T-helper 1 cell (primary cell): ENCODE measurements around the gene NLRP7.
A peak's percentile ranks its signal among the peaks of the same experiment; 100 is the strongest.
"Not testable (repeated sequence)": the region's sequence is repeated elsewhere in the genome, so short reads cannot be mapped to it uniquely, and the experiment has no call there.

Experiments used
- DNase-seq, 5 donors: peaks; one replicate each; pipeline ENCODE4 v3.0.0-alpha.2; 2012 to 2020

Gene NLRP7

DNA sequence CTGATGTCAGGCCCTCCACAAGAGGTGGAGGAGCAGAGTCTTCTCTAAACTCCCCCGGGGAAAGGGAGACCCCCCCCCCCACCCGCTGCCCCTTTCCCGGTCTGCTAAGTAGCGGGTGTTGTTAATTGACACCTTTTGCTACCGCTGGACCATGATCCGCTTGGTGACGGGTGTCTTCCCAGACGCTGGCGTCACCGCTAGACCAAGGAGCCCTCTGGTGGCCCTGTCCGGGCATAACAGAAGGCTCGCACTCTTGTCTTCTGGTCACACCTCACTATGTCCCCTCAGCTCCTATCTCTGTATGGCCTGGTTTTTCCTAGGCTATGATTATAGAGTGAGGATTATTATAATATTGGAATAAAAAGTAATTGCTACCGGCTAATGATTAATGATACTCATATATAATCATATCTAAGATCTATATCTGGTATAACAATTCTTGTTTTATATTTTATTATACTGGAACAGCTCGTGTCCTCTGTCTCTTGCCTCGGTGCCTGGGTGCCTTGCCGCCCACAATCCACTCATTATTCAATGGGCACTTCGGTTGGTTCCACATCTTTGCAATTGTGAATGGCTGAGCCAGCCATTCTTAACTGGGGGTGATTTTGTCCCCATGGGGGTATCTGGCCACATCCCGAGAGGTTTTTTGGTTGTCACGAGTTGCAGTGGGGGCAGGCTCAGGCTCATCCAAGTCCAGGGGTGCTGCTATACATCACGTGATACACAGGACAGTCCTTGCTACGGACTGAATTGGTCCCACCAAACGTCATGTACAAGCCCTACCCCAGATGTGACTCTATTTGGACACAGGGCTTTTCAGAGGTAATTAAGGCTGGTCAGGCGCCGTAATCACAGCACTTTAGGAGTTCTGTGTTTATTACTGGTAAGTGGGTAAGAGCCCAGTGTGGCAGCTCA, 27.4 kb downstream of the NLRP7 start:
- not testable (repeated sequence) for DNase-seq

- no peak for DNase-seq
Observed at GRCh38 chr19:54918499-54918898, 28.8 kb downstream of the NLRP7 start.

DNA sequence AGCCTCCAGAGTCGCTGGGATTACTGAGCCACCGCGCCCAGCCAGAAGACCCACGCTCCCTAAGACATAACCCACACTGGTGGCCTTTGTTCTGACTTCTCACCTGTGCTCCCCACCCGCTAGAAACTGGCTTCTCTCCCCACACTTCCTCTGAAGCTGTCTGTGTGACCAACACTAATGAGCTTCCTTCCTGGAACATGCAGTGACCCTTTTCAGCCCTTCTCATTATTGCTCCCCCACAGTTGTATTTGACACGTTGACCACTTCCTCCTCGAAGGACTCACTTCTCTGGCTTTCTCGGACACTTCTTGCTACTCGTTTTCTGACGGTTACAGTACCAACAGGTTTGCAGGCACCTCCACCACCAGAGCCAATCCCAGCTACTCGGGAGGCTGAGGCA, 30.5 kb downstream of the NLRP7 start:
- DNase-seq = no peak

DNA sequence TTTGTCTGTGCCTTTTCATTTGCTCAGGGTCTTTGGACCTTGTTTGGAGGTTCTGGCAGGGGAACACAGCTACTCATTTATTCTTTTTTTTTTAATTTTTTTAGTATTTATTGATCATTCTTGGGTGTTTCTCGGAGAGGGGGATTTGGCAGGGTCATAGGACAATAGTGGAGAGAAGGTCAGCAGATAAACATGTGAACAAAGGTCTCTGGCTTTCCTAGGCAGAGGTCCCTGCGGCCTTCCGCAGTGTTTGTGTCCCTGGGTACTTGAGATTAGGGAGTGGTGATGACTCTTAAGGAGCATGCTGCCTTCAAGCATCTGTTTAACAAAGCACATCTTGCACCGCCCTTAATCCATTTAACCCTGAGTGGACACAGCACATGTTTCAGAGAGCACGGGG, 39.4 kb downstream of the NLRP7 start:
- not testable (repeated sequence) for DNase-seq

GRCh38 chr19:54906819-54907218, 40.5 kb downstream of the NLRP7 start:
- no peak for DNase-seq

DNA sequence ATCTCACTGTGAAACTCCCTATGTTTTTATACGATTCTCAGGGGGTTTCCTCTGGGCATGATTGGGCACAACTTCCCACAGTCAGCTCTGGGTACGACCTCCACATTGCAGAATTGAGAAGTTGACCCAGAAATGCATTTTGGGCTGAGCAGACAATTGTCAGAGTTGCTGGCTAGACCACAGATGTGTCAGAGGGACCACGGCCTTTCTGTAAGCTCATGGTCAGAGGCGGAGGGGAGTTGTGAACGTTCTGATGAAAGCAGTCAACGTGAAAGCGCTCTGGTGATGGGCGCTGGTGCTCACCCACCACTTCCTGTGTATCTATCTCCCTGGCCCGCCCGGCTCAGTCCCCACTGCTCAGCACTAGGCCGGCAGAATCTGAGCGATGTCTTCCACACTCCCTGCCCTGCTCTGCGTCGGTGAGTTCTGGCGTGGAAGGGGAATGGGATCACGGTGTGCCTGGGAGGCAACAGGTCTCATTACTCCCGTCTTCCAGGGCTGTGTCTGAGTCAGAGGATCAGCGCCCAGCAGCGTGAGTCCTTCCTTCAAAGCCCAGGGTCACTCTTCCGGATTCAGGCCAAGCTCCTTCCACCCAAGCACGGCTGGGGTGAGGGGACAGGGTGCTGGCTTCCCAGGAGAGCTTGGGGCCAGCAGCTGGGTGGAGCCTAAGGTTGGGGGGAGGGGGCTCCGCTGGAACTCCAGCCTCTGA, 41.4 kb downstream of the NLRP7 start, which contains the start of gene NCR1:
TSS of gene NCR1 (plus strand) at position 346 of the 709 bp plus-strand sequence. CDS start at position 386, 40 bp downstream.
- no peak for DNase-seq

GRCh38 chr19:54905421-54905802, 41.9 kb downstream of the NLRP7 start:
- no peak for DNase-seq

- DNase-seq = not testable (repeated sequence)
Observed at GRCh38 chr19:54904261-54904660, 43.1 kb downstream of the NLRP7 start.

GRCh38 chr19:54903303-54903702, 44.0 kb downstream of the NLRP7 start:
- no peak for DNase-seq

DNA sequence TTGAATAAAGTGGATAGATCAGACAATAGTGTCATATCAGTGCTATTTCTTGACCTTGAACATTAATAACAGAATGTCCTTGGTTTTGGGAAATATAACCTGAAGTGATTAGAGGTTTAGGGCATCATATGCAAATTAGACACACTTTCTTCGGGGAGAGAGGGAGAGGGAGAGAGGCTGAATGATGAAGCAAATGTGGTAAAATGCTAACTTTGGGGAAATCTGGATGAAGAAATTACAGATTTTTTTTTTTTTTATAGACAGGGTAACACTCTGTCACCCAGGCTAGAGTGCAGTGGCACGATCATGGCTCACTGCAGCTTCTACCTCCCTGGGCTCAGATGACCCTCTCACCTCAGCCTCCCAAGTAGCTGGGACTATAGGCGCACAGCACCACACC, 45.3 kb downstream of the NLRP7 start:
- DNase-seq = no peak

DNA sequence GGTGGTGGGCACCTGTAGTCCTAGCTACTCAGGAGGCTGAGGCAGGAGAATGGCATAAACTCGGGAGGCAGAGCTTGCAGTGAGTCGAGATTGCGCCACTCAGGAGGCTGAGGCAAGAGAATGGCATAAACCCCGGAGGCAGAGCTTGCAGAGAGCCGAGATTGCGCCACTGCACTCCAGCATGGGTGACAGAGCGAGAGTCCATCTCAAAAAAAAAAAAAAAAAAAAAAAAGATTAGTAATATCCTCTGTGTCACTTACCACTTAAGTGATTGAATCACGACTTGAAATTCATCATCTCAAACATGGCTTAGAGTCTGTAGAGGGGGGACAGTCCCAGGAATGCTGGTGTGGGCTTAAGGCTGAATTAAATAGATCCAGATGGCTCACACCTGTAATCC, 46.2 kb downstream of the NLRP7 start:
- DNase-seq = not testable (repeated sequence)

- DNase-seq = not testable (repeated sequence)
Observed at GRCh38 chr19:54899646-54900045, 47.7 kb downstream of the NLRP7 start.

GRCh38 chr19:54898685-54899084, 48.6 kb downstream of the NLRP7 start:
- DNase-seq = not testable (repeated sequence)

- DNase-seq = no peak
Observed at GRCh38 chr19:54896036-54896435, 51.3 kb downstream of the NLRP7 start.

DNA sequence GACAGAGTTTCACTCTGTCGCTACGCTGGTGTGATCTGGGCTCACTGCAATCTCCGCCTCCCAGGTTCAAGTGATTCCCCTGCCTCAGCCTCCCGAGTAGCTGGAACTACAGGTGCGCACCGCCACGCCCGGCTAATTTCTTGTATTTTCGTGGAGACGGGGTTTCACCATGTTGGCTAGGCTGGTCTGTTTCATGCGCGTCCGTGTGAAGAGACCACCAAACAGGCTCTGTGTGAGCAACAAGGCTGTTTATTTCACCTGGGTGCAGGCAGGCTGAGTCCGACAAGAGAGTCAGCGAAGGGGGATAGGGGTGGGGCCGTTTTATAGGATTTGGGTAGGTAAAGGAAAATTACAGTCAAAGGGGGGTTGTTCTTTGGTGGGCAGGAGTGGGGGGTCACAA, 53.2 kb downstream of the NLRP7 start:
- not testable (repeated sequence) for DNase-seq

DNA sequence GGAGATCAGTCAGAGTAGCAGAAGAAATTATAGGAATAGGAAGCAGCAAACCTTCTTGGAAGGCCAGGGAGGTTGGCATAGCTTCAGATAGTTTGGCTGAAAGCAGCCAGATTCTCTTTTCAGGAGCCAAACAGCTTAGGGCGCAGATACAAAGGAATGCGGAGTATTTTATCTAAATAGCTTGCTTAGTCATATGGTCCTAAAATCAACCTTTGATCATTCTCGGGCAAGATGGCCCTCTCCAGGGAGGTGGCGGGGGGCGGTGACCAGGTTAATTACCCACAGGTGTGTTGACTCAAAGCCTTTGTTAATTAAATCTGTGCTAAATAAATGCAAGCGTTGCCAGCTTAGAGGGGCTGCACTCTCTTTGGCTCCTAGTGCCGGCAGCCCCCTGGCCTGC, 53.9 kb downstream of the NLRP7 start:
- no peak for DNase-seq

- DNase-seq = no peak
Observed at GRCh38 chr19:54889566-54889965, 57.8 kb downstream of the NLRP7 start.

DNA sequence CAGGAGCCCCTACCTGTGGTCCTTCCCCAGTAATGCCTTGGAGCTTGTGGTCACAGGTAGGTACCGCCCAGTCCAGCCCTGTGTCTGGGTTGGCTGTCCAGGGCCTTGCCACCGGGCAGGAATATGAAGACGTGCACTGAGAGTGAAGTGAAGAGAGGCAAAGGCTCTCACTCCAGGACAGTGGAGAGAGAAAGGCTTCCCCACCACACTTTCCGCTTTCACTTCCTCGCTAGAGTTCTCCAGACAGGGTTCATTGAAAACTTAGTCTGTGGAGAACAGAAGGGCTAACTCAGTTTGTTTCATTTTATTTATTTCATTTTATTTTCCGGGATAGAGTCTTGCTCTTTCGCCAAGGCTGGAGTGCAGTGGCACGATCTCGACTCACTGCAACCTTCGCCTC, 59.1 kb downstream of the NLRP7 start:
- no peak for DNase-seq

DNA sequence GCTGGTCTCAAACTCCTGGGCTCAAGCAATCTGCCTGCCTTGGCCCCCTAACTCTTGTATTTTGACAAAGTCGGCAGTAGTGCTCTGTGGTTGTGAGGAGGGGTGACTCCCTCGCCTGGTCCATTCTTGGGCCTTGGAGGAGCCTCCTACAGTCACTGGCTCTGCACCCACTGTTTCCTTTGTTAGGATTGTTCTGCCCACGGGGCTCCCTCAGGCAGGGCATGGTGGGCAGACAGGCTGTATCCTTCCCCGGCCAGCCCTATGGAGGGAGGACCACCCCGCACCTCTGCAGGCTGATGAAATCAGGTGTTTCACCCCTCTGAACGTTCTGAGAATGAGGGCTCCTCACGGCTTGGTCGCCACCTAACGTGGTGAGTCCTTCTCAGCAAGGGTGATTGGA, 64.1 kb downstream of the NLRP7 start:
- DNase-seq = no peak

- peak in 1 of 5 donors; percentile 66 for DNase-seq
Observed at GRCh38 chr19:54882758-54883157, 64.6 kb downstream of the NLRP7 start.

- DNase-seq = no peak
Observed at GRCh38 chr19:54881884-54882283, 65.4 kb downstream of the NLRP7 start.

DNA sequence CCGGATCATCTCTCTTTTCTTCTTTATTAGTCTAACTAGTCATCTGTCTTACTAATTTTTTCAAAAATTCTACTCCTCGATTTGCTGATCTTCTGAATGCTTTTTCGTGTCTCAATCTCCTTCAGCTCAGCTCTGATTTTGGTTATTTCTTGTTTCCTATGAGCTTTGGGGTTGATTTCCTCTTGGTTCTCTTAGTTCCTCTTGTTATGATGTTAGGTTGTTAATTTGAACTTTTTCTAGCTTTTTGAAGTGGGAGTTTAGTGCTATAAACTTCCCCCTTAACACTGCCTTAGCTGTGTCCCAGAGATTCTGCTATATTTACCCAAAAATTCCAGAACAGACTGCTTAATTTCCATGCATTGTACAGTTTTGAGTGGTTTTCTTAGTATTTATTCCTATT, 69.9 kb downstream of the NLRP7 start:
- no peak for DNase-seq

DNA sequence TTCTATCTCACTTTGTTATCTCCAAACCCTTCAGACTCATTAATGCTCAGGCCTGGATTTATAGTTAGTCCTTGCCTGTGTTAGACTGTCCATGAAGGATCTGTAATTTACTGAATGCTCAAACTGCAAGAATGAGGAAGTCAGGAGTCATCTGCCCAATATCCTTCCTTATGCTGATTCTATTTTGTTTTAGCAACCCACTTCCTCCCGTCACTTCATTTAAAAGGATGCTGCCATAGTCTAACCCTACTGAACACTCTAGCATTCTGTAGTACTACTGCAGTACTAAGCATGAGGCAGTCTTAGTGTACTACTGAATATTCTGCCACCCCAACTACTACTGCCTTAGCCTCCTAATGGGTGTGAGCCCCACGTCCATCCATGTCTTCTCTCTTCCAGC, 71.8 kb downstream of the NLRP7 start:
- no peak for DNase-seq

DNA sequence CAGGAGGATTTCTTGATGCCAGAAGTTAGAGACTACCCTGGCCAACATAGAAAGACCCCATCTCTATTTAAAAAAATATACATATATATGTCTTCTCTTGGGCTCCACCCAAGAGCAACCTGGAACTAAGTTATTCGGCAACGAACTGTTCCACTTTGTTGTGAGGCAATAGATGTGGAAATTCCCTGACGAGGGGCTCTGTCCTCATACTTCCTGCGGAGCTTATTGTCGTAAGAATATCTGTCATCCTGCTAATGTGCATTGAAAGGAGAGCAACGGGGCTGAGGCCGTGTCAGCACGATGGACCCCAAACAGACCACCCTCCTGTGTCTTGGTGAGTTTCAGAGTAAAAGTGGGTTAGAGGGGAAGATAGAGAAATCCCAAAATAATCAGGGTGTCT, 73.3 kb downstream of the NLRP7 start, which contains the start of gene FCAR:
TSS of gene FCAR (plus strand) at position 246 of the 400 bp plus-strand sequence. CDS start at position 301, 55 bp downstream.
- no peak for DNase-seq
